ENCODE results near the gene SPCS3. TPM values are rescaled to one million over a fixed set of nuclear protein-coding genes. Genes with fewer than 3 reads are reported as not detected.

SPCS3 gene
- total and polyA plus RNA-seq, 2 of the 13 experiments (the other 11 are each of a cell fraction or from before 2014, with no cell fraction given), result 26.3 to 57.0 TPM

- Histone ChIP-seq H3K36me3 (replicated peaks in 1 of 2; ENCODE audit: control insufficient read depth in 1 of 2, insufficient read depth in 2 of 2, low read length in 2 of 2) (no peaks in the 10 kb centered on the region), H2AFZ (ENCODE audit: low read length) (no peak overlapping the region), H3K27ac (ENCODE audit: extremely low read length, insufficient read depth, low read length) (no peak overlapping the region), H3K79me2 (ENCODE audit: insufficient read depth, low read length) (no peaks in the 10 kb centered on the region), H3K9ac (ENCODE audit: insufficient read depth, low read depth, low read length) (no peak overlapping the region), H3K27me3 (ENCODE audit: control insufficient read depth in 1 of 2, insufficient read depth in 2 of 2, low read length in 2 of 2) (peaks cover 0 to 4% of the 10 kb centered on the region in 2 experiments; a peak in 1 of 5 replicates), H3K4me1 (ENCODE audit: insufficient read depth, low read length) (peaks cover 8% of the 10 kb centered on the region), H3K4me3 (replicated peaks in 1 of 3; ENCODE audit: insufficient read depth in 1 of 3, low read depth in 2 of 3, low read length in 3 of 3) (no peak overlapping the region), H3K4me2 (ENCODE audit: low read depth, low read length) (no peak overlapping the region), H3K9me3 (ENCODE audit: low read length) (no peaks in the 10 kb centered on the region), H4K20me1 (ENCODE audit: insufficient read depth, low read length) (no peaks in the 10 kb centered on the region)
- no peak for DNase-seq (ENCODE audit: low spot score)
- ATAC-seq, result no peak
- WGBS (ENCODE audit: low lambda C conversion rate), result 13% methylated on average over 4 of the region's 4 CpGs
- TF ChIP-seq ZNF331 (CRISPR knock-in tag; IDR thresholded peaks at IDR 0.05) (no peak), ZNF136 (CRISPR knock-in tag; IDR thresholded peaks at IDR 0.05; ENCODE audit: low read depth) (no peak), ZNF574 (CRISPR knock-in tag; IDR thresholded peaks at IDR 0.05) (no peak), ZNF850 (CRISPR knock-in tag; conservative IDR thresholded peaks at IDR 0.05) (no peak), CENPX (CRISPR knock-in tag; IDR thresholded peaks at IDR 0.05) (no peak), ERF (CRISPR knock-in tag; IDR thresholded peaks at IDR 0.05) (no peak), NFE2L2 (IDR thresholded peaks at IDR 0.05; ENCODE audit: low read length) (no peak), MAFG (CRISPR knock-in tag; IDR thresholded peaks at IDR 0.05) (no peak), KLF6 (CRISPR knock-in tag; IDR thresholded peaks at IDR 0.05) (no peak), ZNF468 (CRISPR knock-in tag; IDR thresholded peaks at IDR 0.05) (no peak), CCDC6 (CRISPR knock-in tag; IDR thresholded peaks at IDR 0.05) (no peak), SOX13 (IDR thresholded peaks at IDR 0.05) (no peak), SOX13 (CRISPR knock-in tag; conservative IDR thresholded peaks at IDR 0.05 in 1 of 2, IDR thresholded peaks at IDR 0.05 in 1 of 2) (no peak), SAFB2 (CRISPR knock-in tag; IDR thresholded peaks at IDR 0.05; ENCODE audit: borderline replicate concordance, low read depth) (no peak), NFKB2 (CRISPR knock-in tag; IDR thresholded peaks at IDR 0.05; ENCODE audit: borderline replicate concordance) (no peak)
- TF ChIP-seq, protein P1, sequence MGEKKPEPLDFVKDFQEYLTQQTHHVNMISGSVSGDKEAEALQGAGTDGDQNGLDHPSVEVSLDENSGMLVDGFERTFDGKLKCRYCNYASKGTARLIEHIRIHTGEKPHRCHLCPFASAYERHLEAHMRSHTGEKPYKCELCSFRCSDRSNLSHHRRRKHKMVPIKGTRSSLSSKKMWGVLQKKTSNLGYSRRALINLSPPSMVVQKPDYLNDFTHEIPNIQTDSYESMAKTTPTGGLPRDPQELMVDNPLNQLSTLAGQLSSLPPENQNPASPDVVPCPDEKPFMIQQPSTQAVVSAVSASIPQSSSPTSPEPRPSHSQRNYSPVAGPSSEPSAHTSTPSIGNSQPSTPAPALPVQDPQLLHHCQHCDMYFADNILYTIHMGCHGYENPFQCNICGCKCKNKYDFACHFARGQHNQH (CRISPR knock-in tag; IDR thresholded peaks at IDR 0.05), result no peak
- TF ChIP-seq, protein P2, sequence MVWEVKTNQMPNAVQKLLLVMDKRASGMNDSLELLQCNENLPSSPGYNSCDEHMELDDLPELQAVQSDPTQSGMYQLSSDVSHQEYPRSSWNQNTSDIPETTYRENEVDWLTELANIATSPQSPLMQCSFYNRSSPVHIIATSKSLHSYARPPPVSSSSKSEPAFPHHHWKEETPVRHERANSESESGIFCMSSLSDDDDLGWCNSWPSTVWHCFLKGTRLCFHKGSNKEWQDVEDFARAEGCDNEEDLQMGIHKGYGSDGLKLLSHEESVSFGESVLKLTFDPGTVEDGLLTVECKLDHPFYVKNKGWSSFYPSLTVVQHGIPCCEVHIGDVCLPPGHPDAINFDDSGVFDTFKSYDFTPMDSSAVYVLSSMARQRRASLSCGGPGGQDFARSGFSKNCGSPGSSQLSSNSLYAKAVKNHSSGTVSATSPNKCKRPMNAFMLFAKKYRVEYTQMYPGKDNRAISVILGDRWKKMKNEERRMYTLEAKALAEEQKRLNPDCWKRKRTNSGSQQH (CRISPR knock-in tag; IDR thresholded peaks at IDR 0.05; ENCODE audit: low read depth), result no peak
- TF ChIP-seq, protein P3, sequence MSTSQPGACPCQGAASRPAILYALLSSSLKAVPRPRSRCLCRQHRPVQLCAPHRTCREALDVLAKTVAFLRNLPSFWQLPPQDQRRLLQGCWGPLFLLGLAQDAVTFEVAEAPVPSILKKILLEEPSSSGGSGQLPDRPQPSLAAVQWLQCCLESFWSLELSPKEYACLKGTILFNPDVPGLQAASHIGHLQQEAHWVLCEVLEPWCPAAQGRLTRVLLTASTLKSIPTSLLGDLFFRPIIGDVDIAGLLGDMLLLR (CRISPR knock-in tag; IDR thresholded peaks at IDR 0.05), result no peak
- ChIA-PET CTCF (ENCODE audit: low intra/inter-chr PET ratio, low total read pairs) (no interaction called here), POLR2A (no interaction called here)
- FAIRE-seq, result no peak
- in situ Hi-C loops (cut with HindIII; ENCODE audit: extremely low pct_ligation_motif_present, low pct_unique_long_range_greater_than_20kb), result no loop called here
- BruUV-seq (replicated peaks), result no TSS peak
- intact Hi-C loops (cut with micrococcal nuclease; ENCODE audit: unreplicated experiment), result no loop called here
Observed at GRCh38 chr4:176273736-176274135, 46.0 kb upstream of the SPCS3 start.

Measured in HepG2 (cell line).